Stimulated activated CD8-positive, alpha-beta memory T cell treated with anti-CD3 and anti-CD28 coated beads, Interleukin-12 subunit alpha, Interleukin-12 subunit beta, amount 100 ng/mL, for 24 hours (primary cell): Measurements from ENCODE around the gene GRM7.

Source experiments
- DNase-seq: peaks from one replicate; pipeline ENCODE4 v3.0.0-alpha.2; 2020; ENCODE audit errors: extremely low read depth

The GRM7 gene

DNA sequence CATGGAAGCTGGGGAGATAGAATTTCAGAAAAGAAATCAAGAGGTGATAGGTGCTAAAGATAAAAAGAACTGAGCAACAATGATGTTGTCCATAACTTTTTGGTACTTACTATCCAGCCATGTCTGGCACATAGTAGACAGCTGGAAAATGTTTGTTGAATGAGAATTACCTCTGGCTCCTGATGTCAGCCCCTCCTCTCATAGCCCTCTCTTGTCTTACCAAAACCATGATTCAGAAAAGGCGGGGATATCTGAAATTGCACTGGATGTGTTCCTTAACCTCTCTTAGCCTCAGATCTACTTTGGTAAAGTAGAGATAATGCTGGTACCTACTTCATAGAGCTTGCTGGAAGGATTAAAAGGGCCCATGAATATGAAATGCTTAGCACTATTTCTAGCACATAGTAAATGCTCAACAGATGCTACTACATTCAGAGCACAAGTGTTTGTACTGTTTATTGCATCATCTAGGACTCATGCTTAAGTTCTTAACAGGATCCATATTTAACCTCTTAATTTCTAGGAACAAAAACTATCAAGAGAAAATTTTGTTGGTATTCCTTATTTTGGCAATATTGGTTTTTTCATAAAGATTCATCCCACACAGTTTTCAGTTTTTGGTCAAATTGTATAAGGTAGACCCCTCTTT lies 859.9 kb downstream of the GRM7 start:
- no peak for DNase-seq

DNA sequence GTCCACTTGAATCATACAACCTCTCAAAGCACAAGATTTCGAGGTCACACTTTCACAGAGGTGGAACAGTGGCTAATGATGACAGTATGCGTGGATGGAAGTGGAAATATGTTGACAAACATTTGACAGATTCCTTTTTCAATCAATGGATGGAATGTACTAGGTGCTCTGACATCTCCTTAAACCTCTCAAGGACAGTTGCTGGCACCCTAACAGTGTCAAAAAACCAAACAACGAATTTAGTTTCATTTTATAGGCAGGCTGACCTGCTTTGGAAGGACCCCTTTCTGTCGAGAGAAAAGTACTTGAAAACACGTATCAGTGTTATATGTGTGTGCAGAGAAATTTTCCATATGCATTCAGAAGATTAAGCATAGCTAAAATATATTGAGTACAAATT lies 861.0 kb downstream of the GRM7 start:
- DNase-seq = no peak

DNA sequence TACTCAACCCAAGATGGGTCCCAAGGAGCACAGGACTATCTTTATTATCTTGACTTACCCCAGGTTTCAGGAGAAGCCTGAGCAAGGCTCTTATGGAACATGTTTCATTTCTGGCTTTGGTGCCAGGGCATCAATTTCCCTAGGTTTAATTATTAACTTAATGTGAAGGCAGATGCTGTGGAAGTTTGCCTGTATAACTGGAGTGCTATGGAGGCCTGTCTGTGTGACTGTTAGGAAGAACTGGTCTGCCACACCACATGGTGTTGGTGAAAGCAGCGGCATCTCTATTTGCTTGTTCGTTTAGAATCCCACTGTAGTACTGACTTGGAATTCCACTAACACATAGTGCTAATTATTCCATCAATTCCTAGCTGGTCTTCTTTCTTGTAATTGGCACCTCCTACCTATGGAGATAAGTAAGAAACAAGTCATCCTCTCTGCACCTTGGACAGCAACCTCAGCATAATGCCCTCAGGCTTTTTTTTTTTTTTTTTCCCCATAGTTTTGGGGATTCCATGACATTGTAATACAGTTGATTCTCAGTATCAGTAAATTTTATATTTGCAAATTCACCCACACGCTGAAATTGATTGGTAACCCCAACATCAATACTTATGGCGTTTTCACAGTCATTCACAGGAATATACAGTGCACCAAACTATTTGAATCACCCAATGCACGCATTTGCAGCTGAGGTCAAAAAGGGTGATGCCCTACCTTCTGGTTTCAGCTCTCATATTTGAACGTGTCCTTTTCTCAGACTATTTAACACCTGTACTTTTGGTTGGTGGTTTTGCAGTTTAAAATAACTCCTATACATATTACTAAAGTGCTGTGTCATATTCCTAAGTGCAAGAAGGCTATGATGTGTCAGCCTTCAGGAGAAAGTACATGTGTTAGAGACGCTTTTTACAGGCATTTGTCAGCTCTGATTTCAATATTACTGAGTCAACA lies 867.9 kb downstream of the GRM7 start:
- DNase-seq = no peak

DNA sequence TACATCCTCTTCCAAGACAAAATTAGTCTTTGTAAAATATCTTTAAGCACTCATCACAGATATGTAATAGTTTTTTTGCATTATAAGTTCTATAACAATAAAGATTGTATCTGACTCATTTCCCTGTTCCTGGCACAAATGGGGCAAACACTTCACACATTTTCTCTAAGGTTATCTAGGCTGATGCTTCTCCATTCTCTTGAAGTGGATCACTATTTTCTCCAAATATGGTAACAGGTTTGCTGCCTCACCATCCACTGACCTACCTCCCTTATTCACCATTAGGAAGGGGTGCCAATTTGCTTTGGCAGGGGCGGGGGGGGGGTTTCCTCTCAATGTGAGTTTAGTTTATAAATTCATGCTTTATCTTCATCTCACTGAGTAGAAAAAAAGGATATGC lies 873.0 kb downstream of the GRM7 start:
- no peak for DNase-seq

DNA sequence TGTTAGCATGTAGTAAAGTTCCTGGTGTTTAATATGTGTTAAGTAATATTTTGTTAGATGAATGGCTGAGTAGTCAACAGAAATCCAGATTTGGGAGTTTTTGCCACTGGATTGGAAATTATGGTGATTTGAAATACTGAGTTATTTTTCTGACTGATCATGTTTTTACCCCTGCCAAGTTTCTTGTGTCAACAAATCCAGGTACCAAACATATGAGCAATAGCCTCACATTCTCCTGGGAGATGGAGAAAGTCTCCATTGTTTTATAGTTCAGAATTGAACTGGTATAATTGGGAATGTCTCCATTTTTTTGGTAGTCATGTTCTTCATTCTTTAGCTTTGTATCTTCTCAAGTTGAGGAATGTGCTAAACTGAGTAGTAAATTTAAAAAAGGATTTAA lies 873.5 kb downstream of the GRM7 start:
- DNase-seq = no peak

DNA sequence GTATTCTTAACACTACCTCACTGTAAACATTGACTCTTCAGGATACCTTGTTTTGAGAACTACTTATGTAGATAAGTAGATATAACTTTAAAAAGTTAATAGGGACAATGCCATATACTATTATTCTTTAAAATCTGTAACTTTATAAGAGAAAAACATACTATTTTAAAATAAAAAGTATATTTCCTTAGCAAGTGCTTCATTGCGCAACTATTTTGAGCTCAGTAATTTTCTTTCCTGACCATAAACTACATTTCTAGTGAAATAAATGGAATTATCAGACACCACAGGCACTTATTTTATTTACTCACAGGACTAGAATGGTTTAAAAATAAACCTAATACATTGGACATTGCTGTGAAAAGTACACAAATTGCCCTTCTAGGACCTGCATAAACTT lies 876.3 kb downstream of the GRM7 start:
- DNase-seq = no peak

DNA sequence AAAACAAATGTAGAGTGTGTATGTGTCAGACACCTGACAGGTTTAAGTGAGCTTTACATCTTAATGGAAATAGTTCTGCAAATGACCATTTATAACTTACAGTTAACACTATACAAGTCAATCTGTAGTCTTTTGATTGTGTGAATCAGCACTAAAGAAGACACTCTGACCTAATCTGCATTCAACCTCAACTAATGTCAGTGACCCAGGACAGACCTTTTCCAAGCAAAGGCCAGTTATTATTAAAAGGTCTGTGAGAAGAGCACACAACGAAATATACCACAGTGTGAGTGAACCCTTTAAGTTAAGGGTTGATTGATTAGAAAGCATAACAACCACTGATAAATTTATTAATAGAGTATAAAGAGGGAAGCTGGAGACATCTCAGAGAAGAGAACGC lies 878.8 kb downstream of the GRM7 start:
- no peak for DNase-seq

DNA sequence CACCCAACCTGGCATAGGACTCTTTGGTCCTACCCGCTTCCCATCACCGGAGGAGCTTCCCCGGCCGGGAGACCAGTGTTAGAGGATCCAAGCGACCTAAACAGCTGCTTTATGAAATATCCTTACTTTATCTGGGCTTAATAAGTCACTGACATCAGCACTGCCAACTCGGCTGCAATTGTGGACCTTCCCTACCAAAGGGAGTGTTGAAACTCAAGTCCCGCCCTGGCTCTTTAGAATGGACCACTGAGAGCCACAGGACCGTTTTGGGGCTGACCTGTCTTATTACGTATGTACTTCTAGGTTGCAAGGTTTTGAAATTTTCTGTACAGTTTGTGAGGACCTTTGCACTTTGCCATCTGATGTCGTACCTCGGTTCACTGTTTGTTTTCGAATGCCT lies 879.5 kb downstream of the GRM7 start:
- DNase-seq = no peak

DNA sequence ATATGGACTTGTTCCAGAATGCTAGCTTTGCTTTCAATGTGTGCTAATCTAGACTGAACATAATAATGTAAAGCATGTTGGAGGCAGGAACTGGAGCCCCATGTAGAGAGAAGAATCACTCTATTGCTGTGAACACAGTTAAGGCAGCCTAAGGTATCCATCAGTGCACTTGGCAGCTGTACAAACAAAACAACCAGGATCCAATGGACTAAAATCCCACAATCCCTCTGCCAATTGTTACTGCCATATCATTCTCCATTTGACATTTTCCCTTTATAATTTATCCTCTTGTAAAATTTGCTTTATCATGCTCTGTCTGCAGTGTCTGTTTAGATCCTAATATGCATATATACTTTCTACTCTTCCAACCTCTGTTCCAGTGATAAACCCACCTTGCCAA lies 883.9 kb downstream of the GRM7 start:
- DNase-seq = no peak

DNA sequence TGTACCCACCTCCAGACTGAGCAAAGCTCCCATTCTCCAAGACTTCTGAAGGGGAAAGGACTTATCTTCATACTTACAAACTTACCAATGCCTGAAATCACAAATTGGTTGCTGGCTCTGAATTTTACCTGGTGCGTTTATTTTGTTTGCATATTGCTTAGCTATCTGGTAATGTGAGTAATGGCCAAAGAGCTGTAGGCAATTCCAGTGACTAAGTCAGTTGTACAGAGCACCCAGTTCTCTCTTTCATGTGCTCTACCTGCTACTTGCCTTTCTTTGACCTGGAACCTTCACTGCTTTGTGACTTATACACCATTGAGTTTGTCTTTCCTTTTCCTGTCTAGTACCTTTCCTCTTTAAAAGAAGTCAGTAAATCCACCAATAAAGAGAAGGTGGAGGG lies 884.8 kb downstream of the GRM7 start:
- DNase-seq = no peak

DNA sequence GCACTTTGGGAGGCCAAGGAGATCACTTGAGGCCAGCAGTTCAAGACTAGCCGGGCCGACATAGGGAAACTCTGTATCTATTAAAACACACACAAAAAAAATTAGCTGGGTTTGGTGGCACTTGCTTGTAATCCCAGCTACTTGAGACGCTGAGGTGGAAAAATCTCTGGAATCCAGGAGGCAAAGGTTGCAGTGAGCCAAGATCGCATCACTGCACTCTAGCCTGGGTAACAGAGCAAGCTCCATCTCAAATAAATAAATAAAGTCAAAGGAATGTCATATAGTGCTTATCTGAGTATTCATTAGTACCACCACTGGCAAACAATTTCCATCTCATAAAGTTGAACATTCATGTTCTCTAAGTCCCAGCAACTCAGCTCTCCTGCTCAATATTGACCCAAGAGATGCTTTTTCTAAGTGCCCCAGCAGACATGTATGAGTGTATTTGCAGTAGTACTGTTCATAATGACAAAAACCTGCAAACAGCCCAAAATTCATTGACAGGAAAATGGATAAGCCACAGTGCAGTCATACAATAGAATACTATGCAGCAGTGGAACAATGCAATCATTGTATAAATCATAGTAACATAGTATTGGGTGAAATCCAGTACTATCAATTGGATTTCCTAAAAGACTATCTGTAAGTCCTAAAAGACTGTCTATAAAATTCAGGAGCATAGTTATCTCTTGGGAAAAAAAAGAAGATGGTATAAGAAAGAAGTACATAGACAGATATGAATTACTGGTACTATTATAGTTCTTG lies 889.2 kb downstream of the GRM7 start:
- no peak for DNase-seq

DNA sequence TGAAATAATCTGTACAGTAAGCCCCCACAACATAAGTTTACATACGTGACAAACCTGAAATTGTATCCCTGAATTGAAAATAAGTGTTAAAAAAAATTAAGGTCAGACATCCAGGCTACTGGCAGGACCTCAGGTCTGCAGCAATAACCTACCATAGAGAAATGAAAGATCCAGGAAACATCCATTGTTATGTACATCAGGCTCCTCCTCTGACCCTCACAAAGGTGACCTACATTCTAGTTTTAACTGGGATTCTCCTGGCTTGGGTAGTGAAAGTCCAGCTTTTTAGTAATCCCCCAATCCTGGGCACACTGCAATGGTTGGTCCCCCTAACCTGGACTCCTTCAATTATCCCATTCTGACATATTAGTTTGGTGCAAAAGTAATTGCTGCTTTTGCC lies 891.1 kb downstream of the GRM7 start:
- DNase-seq = no peak

DNA sequence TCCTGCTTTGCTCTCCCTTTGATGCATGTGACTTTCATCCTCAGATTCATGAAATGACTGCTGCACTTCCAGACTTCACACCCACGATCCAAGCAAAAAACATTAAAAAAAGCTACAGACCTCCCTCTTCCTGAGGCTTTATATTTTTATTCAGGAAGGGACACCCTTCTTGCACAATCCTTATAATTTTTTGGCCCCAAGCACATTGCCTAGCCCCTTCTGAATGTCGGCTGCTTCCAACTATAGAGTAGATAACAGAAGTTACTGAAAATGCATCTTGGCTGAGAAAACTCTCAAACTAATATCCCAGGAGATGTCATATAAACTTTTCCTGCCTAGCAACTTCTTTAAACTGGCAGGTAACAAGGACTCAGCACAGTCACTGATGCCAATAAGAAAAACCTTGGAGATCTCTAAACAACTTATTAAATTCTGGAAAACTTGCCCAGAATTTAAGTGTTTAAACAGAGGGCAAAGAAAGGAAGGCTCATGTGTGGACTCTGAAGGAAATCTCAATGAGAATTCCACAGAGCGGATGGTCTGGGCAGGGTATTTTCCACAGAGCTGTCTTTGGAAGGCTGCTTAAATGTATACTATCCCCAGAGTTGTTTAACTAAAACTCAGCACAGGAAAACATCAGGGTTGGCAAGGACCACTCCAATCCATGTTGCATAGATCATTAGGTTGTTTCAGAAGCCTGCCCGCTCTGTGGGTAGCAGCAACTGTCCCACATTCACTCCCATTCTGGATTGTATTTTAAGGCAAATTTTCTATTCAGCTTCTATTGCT lies 893.9 kb downstream of the GRM7 start:
- no peak for DNase-seq

DNA sequence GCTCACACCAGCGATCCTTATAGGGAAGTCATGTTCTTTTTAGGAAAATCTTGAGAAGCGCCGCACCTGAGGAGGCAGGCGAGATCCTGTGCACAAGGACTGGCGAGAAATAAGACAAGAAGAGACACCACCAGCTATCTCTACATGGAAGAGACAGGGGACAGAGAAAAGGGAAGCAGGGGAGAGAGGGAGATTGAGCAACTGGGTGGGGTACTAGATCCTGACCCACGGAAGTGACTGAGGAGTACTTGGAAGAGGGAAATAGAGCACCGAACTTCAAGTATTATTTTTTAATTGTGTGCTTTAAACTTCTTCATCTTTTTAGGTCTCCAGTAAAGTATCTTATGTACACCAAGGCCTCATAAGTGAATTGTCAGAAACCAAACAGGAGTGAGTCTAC lies 898.7 kb downstream of the GRM7 start:
- DNase-seq = no peak

DNA sequence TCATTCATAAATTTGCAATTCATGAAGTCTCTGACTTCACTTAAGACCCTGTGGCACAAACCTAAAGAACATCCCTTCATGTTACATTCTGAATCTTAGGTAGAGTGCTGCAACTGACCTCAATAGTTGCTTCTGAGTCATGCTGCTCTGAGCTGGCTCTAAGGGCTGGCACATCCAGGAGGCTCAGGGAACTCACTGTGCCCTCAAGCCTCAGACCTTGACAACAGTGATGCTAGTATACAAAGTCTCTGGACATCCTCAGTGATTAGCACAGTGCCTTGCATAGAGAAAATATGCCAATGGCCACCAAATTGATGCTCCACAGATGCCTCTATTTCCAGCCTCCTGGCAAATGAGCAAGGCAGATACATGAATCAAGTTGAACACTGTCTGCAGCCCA lies 899.8 kb downstream of the GRM7 start:
- no peak for DNase-seq

DNA sequence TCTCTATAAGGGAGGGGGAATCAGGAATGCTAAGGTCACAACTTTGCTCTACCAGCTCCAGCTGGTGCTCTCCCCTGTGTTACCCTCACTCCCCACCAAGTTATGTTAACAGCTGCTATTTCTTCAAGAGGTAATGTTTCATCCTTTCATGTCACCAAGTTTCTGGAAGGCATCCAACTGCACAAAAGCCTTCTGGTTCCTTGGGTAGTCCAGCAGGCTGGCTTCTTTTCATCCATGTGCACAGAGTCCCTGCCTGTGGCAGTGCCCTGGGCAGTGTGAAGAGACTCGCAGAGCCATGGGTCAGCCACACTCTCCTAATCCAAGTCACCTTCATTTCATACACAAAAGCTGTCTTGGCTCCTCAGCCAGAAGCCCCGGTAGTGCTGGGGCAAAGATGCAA lies 903.2 kb downstream of the GRM7 start:
- DNase-seq = no peak

DNA sequence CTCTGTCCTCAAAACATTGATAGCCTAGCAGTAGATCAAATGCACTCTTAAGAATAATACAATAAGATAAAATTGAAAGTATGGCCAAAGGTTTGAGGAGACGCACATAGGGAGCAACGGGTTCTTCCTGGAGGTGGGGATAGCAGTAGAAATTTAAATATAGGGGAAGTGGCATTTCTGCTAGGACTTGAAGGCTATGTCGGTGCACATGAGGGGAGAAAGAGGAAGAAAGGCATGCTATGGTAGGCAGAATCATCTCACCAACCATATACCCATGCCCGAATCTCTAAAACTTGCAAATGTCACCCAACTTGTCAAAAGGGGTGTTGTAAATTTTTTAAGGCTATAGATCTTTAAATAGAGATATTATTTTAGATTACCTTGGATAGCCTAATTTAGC lies 905.6 kb downstream of the GRM7 start:
- DNase-seq = no peak

DNA sequence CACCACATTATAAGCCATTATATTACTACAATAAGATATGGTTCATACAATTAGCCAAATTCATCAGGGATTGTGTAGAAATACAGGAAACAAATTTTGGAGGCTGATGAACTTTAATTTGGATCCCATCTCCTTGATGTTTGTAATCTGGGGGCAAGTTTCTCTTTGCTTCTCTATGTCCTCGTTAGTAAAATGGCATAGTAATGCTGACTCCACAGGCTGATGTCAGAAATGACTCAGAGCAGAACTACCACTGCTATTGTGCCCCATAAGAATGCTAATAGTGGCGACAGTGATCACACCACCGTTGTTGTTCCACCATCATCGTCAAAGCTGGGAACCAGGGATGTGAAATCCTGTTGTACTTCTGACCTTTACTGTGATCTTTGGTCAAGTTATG lies 918.4 kb downstream of the GRM7 start:
- DNase-seq = no peak

DNA sequence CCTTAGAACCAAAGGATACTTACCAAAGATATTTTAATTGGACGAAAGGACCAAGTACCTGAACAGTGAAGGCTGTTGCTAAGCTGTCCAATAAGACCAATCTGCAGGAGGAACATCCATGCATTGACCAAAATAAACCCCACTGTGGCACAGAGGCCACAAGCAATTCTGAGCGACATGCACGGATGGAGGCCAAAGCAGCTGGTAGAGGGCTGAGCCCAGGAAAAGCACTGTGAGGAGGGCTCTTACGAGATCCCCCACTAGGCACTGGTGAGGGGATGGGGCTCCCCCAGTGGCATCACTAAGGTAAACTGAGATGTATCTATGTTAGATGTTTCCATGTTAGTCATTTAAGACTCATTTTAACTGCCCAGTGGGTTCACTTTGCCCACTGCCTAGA lies 920.5 kb downstream of the GRM7 start:
- DNase-seq = no peak

DNA sequence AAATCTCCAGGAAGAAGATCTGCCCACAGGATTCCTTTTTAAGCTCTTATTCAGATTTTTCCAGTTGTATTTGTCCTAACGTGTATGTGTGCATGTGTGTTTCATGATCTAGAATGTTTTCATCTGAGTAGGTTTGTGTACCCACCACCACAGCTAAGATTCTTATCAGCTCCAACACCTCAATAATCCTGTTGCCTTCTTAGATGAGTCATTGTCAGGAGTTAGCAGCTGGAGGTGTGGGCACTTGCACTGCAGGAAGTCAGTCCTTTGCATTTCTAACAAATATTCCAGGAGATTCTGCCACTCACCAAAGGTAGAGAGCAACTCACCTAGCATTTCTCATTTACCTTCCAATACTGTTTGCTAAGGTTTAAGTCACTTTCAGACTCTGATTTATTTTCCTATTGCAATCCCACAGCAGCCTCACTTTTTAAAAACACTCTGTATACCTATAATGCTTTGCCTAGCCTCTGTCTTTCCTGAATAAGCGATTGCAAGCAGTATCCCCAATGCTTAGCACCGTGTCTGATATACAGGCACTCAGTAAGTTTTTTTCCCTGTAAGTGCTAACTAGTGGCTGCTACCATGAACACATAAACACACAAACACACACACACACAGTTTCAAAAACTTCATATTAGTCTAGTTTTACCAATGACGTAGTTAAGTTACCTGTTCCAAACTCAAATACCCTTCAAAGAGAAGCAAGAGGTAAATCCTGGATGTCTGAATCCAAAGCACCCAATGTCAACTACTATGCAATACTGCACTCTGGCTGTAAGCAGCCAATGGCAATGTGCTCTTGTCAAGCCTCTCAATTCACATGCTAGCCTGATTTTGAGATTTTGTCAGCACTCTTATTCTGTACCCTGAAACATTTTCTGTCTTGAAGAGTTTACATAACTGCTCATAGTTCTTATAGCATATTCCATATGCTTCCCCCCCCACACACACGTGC lies 927.2 kb downstream of the GRM7 start:
- DNase-seq = no peak

DNA sequence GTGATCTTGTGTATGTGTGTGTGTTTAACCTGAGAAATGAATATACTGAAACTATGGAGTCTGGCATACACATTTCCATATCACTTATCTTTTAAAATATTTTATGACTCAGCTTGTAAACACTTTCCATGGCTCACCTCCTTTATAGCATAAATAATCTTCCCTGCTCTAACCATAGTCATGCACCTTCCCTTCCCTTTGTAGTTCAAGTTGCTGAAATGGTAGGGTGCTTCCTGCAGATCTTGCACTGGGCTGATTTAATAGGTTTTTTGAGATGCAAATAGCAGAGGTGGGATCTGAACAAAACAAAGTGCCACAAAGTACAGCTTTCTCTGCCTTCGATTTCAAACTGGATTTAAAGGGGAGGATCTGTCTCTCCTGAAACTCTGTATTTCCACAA lies 928.0 kb downstream of the GRM7 start:
- DNase-seq = no peak
